Gastroesophageal sphincter (tissue), 3 donors: ENCODE results near the gene LYPD1.

ENCODE experiments used
- CTCF ChIP-seq, 4 experiments: fragments of 200-600 bp in 2 of 4; fragments of 450-650 bp in 2 of 4; sonication (generic) in 1 of 4; IDR thresholded peaks; one replicate each; pipeline ENCODE4 v1.5.1; 2017 to 2019; ENCODE audit warnings: antibody characterized with exemption in 4 of 4, mild to moderate bottlenecking in 2 of 4, moderate library complexity in 2 of 4
- EP300 ChIP-seq: sonication (generic); formaldehyde crosslinking; IDR thresholded peaks from one replicate; pipeline ENCODE4 v1.6.1; 2017; ENCODE audit warnings: antibody characterized with exemption, mild to moderate bottlenecking
- POLR2A ChIP-seq, 2 donors: fragments of 450-650 bp; IDR thresholded peaks; one replicate each; pipeline ENCODE4 v1.6.1; 2017; ENCODE audit warnings: antibody characterized with exemption in 2 of 2, mild to moderate bottlenecking in 2 of 2, moderate library complexity in 1 of 2

GRCh38 chr2:132627536-132627935, 42.5 kb downstream of the LYPD1 start:
- TF ChIP-seq CTCF (IDR thresholded peaks at IDR 0.05) (no peak), EP300 (no peak), POLR2A (IDR thresholded peaks at IDR 0.05) (no peak)
